K562 (cell line): ENCODE measurements around the gene PDLIM5.

Experiments
- ATF7 ChIP-seq: fragments of 450-650 bp; IDR thresholded peaks from 2 replicates; pipeline ENCODE4 v1.7.1; 2014; ENCODE audit warnings: mild to moderate bottlenecking, moderate library complexity
- MIER1 ChIP-seq: fragments of 450-650 bp; IDR thresholded peaks from 2 replicates; pipeline ENCODE4 v1.6.1; 2016; ENCODE audit warnings: antibody characterized with exemption, mild to moderate bottlenecking, low read depth
- MYC ChIP-seq, 2 experiments: fragments of 250-450 bp in 1 of 2; sonication (Bioruptor Pico) in 1 of 2; IDR thresholded peaks; 2 replicates each; pipeline versions ENCODE4 v1.5.1 to v1.6.1; 2012 to 2021; ENCODE audit warnings: low read depth in 2 of 2, borderline replicate concordance in 1 of 2, improper control_type of control experiment in 1 of 2, low read length in 1 of 2, mild to moderate bottlenecking in 1 of 2, moderate library complexity in 1 of 2
- MYNN ChIP-seq, 2 experiments: sonication (generic); formaldehyde crosslinking in 1 of 2; IDR thresholded peaks; 2 replicates each; pipeline versions ENCODE4 v1.5.0 to v1.6.1; 2016 to 2020; ENCODE audit warnings: antibody characterized with exemption in 1 of 2, missing genetic modification reagents in 1 of 2
- POLR2A ChIP-seq: fragments of 450-650 bp; conservative IDR thresholded peaks from 2 replicates; pipeline ENCODE4 v1.6.1; 2016
- RCOR1 ChIP-seq, 2 experiments: IDR thresholded peaks; 2 replicates each; pipeline ENCODE4 v1.6.1; 2012; ENCODE audit warnings: low read depth in 2 of 2, low read length in 2 of 2, borderline replicate concordance in 1 of 2, improper control_type of control experiment in 1 of 2
- TAF1 ChIP-seq: IDR thresholded peaks from 2 replicates; pipeline ENCODE4 v1.6.1; 2011; ENCODE audit warnings: mild to moderate bottlenecking, low read length, moderate library complexity; ENCODE audit not compliant: insufficient read depth, control insufficient read depth, severe bottlenecking; ENCODE audit errors: extremely low read depth
- TAF15 ChIP-seq: fragments of 200-400 bp; formaldehyde crosslinking; IDR thresholded peaks from 2 replicates; pipeline ENCODE4 v1.6.1; 2017; ENCODE audit warnings: mild to moderate bottlenecking, low read depth, low read length, moderate library complexity
- ZFPM2 ChIP-seq: fragments of 250-450 bp; sonication (Bioruptor Pico); IDR thresholded peaks from 2 replicates; pipeline ENCODE4 v1.5.1; 2022; ENCODE audit warnings: mild to moderate bottlenecking
- ZNF24 ChIP-seq: fragments of 450-650 bp; IDR thresholded peaks from 2 replicates; pipeline ENCODE4 v1.6.1; 2016
- TF ChIP-seq, protein P1 (sequence below): fragments of 450-650 bp; IDR thresholded peaks from 2 replicates; pipeline ENCODE4 v1.6.1; 2016
- TF ChIP-seq, protein P2 (sequence below): fragments of 450-650 bp; IDR thresholded peaks from 2 replicates; pipeline ENCODE4 v1.6.1; 2017; ENCODE audit warnings: antibody characterized with exemption, mild to moderate bottlenecking
- TF ChIP-seq, protein P3 (sequence below), 3 experiments: IDR thresholded peaks in 2 of 3; conservative IDR thresholded peaks in 1 of 3; 2 replicates each; pipeline ENCODE4 v1.5.1; 2011 to 2012; ENCODE audit warnings: low read length in 3 of 3, mild to moderate bottlenecking in 3 of 3, control low read depth in 2 of 3, improper control_type of control experiment in 1 of 3, inconsistent platforms in 1 of 3, low read depth in 1 of 3, mixed read lengths in 1 of 3, moderate library complexity in 1 of 3; ENCODE audit not compliant: insufficient read depth in 2 of 3
- TF ChIP-seq, protein P4 (sequence below), 2 experiments: fragments of 450-650 bp; IDR thresholded peaks; 2 replicates each; pipeline ENCODE4 v1.6.1; 2016; ENCODE audit warnings: mild to moderate bottlenecking in 2 of 2, borderline replicate concordance in 1 of 2, low read depth in 1 of 2, moderate library complexity in 1 of 2

DNA sequence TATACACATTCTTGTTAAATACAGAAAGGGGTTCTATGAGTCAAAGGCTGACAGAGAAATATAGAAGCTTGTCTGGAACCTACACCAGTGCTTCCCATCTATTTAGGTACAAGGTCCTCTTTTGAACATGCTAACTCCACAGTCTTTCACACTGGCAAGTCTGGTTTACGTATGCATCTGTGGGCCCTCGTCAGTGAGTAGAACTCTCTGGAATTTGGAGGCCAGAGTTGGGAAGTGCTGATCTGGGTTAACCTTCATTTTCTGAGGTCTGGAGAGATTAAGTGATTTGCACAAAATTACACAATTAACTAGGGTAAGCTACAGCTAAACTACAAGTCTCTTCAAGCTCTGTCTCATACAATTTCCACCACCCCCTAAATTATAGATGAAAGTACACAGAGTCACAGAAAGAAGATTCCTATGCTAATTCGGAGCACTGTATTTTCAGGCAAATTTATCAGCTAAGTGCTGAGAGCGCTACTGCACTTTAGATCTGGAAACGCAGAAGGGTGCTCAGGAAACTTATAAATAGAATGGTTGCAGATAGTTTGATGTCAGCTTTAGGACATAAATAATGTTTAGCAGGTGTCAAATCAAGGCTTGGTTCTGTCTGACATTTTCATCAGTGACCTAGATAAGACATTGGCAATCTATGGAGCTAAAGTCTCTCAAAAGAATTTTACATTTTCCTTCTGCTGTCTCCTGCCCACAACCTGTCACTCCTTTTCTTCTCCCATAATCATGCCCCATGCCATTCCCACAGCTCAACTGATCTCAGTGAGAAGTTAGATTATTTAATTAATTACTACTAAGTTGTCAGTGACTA, 43.0 kb upstream of the PDLIM5 start:
- TF ChIP-seq TAF15 (no peak), ZNF24 (no peak), TAF1 (no peak), MYC (IDR thresholded peaks at IDR 0.05; ENCODE audit: low read depth, low read length) (no peak), MYC (CRISPR knock-in tag; IDR thresholded peaks at IDR 0.05; ENCODE audit: borderline replicate concordance, low read depth) (no peak), POLR2A (no peak), ZFPM2 (CRISPR knock-in tag) (no peak), RCOR1 (IDR thresholded peaks at IDR 0.05; ENCODE audit: borderline replicate concordance in 1 of 2, low read depth in 2 of 2, low read length in 2 of 2) (no peak), MIER1 (no peak), MYNN (IDR thresholded peaks at IDR 0.05) (no peak), MYNN (CRISPR knock-in tag; IDR thresholded peaks at IDR 0.05) (no peak), ATF7 (no peak)
- TF ChIP-seq, protein P1, sequence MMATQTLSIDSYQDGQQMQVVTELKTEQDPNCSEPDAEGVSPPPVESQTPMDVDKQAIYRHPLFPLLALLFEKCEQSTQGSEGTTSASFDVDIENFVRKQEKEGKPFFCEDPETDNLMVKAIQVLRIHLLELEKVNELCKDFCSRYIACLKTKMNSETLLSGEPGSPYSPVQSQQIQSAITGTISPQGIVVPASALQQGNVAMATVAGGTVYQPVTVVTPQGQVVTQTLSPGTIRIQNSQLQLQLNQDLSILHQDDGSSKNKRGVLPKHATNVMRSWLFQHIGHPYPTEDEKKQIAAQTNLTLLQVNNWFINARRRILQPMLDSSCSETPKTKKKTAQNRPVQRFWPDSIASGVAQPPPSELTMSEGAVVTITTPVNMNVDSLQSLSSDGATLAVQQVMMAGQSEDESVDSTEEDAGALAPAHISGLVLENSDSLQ: peak; percentile 59
- TF ChIP-seq, protein P2, sequence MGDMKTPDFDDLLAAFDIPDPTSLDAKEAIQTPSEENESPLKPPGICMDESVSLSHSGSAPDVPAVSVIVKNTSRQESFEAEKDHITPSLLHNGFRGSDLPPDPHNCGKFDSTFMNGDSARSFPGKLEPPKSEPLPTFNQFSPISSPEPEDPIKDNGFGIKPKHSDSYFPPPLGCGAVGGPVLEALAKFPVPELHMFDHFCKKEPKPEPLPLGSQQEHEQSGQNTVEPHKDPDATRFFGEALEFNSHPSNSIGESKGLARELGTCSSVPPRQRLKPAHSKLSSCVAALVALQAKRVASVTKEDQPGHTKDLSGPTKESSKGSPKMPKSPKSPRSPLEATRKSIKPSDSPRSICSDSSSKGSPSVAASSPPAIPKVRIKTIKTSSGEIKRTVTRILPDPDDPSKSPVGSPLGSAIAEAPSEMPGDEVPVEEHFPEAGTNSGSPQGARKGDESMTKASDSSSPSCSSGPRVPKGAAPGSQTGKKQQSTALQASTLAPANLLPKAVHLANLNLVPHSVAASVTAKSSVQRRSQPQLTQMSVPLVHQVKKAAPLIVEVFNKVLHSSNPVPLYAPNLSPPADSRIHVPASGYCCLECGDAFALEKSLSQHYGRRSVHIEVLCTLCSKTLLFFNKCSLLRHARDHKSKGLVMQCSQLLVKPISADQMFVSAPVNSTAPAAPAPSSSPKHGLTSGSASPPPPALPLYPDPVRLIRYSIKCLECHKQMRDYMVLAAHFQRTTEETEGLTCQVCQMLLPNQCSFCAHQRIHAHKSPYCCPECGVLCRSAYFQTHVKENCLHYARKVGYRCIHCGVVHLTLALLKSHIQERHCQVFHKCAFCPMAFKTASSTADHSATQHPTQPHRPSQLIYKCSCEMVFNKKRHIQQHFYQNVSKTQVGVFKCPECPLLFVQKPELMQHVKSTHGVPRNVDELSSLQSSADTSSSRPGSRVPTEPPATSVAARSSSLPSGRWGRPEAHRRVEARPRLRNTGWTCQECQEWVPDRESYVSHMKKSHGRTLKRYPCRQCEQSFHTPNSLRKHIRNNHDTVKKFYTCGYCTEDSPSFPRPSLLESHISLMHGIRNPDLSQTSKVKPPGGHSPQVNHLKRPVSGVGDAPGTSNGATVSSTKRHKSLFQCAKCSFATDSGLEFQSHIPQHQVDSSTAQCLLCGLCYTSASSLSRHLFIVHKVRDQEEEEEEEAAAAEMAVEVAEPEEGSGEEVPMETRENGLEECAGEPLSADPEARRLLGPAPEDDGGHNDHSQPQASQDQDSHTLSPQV: no peak
- TF ChIP-seq, protein P3, sequence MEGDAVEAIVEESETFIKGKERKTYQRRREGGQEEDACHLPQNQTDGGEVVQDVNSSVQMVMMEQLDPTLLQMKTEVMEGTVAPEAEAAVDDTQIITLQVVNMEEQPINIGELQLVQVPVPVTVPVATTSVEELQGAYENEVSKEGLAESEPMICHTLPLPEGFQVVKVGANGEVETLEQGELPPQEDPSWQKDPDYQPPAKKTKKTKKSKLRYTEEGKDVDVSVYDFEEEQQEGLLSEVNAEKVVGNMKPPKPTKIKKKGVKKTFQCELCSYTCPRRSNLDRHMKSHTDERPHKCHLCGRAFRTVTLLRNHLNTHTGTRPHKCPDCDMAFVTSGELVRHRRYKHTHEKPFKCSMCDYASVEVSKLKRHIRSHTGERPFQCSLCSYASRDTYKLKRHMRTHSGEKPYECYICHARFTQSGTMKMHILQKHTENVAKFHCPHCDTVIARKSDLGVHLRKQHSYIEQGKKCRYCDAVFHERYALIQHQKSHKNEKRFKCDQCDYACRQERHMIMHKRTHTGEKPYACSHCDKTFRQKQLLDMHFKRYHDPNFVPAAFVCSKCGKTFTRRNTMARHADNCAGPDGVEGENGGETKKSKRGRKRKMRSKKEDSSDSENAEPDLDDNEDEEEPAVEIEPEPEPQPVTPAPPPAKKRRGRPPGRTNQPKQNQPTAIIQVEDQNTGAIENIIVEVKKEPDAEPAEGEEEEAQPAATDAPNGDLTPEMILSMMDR (IDR thresholded peaks at IDR 0.05 in 2 of 3, conservative IDR thresholded peaks at IDR 0.05 in 1 of 3; ENCODE audit: insufficient read depth in 2 of 3, low read depth in 1 of 3, low read length in 3 of 3): no peak
- TF ChIP-seq, protein P4, sequence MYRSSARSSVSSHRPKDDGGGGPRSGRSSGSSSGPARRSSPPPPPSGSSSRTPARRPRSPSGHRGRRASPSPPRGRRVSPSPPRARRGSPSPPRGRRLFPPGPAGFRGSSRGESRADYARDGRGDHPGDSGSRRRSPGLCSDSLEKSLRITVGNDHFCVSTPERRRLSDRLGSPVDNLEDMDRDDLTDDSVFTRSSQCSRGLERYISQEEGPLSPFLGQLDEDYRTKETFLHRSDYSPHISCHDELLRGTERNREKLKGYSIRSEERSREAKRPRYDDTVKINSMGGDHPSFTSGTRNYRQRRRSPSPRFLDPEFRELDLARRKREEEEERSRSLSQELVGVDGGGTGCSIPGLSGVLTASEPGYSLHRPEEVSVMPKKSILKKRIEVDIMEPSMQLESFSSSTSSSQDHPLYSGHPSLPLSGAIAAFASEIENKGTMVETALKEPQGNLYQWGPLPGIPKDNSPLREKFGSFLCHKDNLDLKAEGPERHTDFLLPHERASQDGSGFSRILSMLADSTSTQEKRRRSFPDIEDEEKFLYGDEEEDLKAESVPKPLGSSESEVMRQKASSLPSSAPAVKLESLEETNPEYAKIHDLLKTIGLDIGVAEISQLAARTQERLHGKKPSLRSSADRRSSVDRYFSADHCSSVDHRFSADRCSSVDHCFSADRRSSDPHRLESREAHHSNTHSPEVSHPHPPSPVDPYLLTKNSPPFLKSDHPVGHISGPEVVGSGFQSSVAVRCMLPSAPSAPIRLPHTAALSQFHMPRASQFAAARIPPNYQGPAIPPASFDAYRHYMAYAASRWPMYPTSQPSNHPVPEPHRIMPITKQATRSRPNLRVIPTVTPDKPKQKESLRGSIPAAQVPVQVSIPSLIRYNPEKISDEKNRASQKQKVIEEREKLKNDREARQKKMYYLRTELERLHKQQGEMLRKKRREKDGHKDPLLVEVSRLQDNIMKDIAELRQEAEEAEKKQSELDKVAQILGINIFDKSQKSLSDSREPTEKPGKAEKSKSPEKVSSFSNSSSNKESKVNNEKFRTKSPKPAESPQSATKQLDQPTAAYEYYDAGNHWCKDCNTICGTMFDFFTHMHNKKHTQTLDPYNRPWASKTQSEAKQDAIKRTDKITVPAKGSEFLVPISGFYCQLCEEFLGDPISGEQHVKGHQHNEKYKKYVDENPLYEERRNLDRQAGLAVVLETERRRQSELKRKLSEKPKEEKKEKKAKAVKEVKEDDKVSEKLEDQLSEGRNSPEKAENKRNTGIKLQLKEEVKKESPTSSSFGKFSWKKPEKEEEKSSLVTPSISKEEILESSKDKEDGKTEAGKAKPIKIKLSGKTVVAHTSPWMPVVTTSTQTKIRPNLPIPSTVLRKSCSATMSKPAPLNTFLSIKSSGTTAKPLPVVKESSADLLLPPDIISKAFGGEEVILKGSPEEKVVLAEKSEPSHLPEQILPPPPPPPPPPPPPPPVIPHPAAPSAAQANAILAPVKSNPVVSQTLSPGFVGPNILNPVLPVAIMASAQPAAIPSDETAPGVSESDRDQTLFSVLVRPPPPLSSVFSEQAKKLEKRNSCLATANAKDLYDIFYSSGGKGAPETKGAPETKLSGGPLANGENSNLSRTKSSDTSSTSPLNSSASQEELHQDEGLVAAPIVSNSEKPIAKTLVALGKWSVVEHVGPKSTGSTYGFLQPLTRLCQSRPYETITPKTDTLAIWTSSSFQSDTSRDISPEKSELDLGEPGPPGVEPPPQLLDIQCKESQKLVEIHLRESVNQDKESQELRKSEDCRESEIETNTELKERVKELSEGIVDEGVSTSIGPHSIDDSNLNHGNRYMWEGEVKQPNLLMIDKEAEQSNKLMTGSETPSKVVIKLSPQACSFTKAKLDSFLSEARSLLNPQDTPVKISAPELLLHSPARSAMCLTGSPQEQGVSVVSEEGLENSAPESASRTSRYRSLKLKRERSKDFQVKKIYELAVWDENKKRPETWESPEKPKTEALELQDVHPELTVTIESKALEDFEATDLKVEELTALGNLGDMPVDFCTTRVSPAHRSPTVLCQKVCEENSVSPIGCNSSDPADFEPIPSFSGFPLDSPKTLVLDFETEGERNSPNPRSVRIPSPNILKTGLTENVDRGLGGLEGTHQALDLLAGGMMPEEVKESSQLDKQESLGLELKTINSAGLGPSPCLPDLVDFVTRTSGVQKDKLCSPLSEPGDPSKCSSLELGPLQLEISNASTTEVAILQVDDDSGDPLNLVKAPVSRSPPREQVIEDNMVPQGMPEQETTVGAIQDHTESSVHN (IDR thresholded peaks at IDR 0.05; ENCODE audit: borderline replicate concordance in 1 of 2, low read depth in 1 of 2): no peak
